ENCODE data around the gene ADAMTSL4.
A peak's percentile ranks its signal among the peaks of the same experiment; 100 is the strongest.
"Not testable (repeated sequence)": the region's sequence is repeated elsewhere in the genome, so short reads cannot be mapped to it uniquely, and the experiment has no call there.

Gene ADAMTSL4

DNA sequence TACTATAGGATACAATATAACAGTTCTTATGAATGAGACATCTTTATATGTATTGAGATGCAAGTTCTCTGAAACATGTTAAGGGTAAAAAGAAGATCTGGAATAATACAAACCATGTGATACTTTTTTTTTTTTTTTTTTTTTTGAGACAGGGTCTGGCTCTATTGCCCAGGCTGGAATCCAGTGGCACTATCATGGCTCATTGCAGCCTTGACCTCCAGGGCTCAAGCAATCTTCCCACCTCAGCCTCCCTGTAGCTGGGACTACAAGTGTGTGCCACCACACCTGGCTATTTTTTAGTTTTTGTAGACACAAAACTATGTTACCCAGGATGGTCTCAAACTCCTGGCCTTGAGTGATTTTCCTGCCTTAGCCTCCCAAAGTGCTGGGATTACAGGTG is 52.3 kb downstream of the ADAMTSL4 start:
- TF ChIP-seq CTCF (IDR thresholded peaks at IDR 0.05) = no peak
- no peak for TF ChIP-seq ZFX (IDR thresholded peaks at IDR 0.05; ENCODE audit: borderline replicate concordance)
- H3K27ac ChIP-seq = no peak overlapping the region

DNA sequence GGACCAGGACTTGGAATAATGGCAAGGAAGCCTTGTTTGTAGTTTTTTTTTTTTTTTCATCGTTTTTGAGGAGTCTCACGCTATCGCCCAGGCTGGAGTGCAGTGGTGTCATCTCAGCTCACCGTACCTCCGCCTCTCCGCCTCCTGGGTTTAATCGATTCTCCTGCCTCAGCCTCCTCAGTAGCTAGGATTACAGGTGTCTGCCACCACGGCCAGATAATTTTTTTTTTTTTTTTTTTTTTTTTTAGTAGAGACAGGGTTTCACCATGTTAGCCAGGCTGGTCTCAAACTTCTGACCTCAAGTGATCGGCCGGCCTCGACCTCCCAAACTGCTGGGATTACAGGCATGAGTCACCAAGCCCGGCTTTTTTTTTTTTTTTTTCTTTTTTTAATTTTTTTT is 53.2 kb downstream of the ADAMTSL4 start:
- H3K27ac ChIP-seq = not testable (repeated sequence)

- TF ChIP-seq ZFX (IDR thresholded peaks at IDR 0.05; ENCODE audit: borderline replicate concordance) (no peak), CTCF (IDR thresholded peaks at IDR 0.05) (no peak)
- H3K27ac ChIP-seq = peak overlapping the region; percentile 57; the same call in 1 of the 2 replicates
Observed at GRCh38 chr1:150603711-150604110, 54.5 kb downstream of the ADAMTSL4 start.

- TF ChIP-seq CTCF (IDR thresholded peaks at IDR 0.05) (no peak), ZFX (IDR thresholded peaks at IDR 0.05; ENCODE audit: borderline replicate concordance) (no peak)
- peak overlapping the region; percentile 57 for H3K27ac ChIP-seq
Observed at GRCh38 chr1:150604226-150604588, 55.0 kb downstream of the ADAMTSL4 start.

- peak overlapping the region; percentile 57 for H3K27ac ChIP-seq
Observed at GRCh38 chr1:150605451-150605731, 56.2 kb downstream of the ADAMTSL4 start.

GRCh38 chr1:150606463-150607142 is 57.4 kb downstream of the ADAMTSL4 start:
- peak overlapping the region; percentile 57; the same call in 1 of the 2 replicates for H3K27ac ChIP-seq
- TF ChIP-seq ZFX (IDR thresholded peaks at IDR 0.05; ENCODE audit: borderline replicate concordance) = no peak
- TF ChIP-seq CTCF (IDR thresholded peaks at IDR 0.05) = no peak

GRCh38 chr1:150609732-150610131 is 60.5 kb downstream of the ADAMTSL4 start:
- H3K27ac ChIP-seq = 0 out of 2 replicates have a peak overlapping the region, but pooled peaks have one; percentile 2
- TF ChIP-seq CTCF (IDR thresholded peaks at IDR 0.05) = no peak
- no peak for TF ChIP-seq ZFX (IDR thresholded peaks at IDR 0.05; ENCODE audit: borderline replicate concordance)

Measured in 22Rv1 (cell line).